ENCODE measurements around the gene COL9A3.

DNA sequence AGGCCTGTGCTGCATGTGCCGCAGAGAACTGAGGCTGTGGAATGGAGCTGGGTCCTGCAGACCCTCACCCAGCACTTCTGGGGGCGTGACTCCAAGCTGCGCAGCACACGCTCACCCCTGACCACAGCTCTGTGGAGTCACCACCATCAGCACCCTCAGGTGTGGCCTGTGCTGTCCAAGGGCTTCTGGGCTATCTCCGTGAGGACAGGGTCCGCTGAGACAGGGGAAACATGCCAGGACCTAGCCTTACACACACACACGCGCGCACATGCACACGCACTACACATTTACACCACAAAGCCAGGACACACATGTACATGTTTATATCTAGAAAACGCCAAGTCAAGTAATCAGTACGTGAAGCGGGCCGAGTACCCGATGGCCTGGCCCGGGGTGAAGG, 71.6 kb downstream of the COL9A3 start:
- TF ChIP-seq EZH2phosphoT487 (IDR thresholded peaks at IDR 0.05; ENCODE audit: low read length) = no peak
- no peak for TF ChIP-seq CTCF (IDR thresholded peaks at IDR 0.05; ENCODE audit: low read length)
- TF ChIP-seq EZH2 (optimal IDR thresholded peaks at IDR 0.05; ENCODE audit: low read depth, low read length) = no peak

All from MM.1S (cell line).